GM12878 (cell line): ENCODE measurements around the gene SGTB.

ENCODE experiments used
- DPF2 ChIP-seq: fragments of 450-650 bp; IDR thresholded peaks from 2 replicates; pipeline ENCODE4 v1.6.1; 2017; ENCODE audit warnings: mild to moderate bottlenecking
- SREBF1 ChIP-seq: IDR thresholded peaks from 2 replicates; pipeline ENCODE4 v1.6.1; 2012; ENCODE audit warnings: mild to moderate bottlenecking, low read length
- ZZZ3 ChIP-seq: IDR thresholded peaks from 2 replicates; pipeline ENCODE4 v1.6.1; 2011; ENCODE audit warnings: low read depth; ENCODE audit not compliant: control insufficient read depth, insufficient read length

DNA sequence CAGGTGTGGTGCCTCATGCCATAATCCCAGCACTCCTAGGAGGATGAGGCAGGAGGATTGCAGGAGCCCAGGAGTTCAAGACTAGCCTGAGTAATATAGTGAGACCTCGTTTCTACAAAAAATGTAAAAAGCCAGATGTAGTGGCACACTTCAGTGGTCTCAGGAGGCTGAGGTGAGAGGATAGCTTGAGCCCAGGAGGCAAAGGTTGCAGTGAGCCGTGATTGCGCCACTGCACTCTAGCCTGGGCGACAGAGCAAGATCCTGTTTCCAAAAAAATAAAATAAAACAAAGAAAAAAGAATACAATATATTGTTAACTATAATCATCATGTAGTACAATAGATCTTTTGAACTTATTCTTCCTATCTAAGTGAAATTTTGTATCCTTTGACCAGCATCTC, 16.4 kb upstream of the SGTB start:
- TF ChIP-seq DPF2 (no peak), ZZZ3 (no peak), SREBF1 (no peak)
